HG03460 (cell line): ENCODE data around the gene CPXM1.

Source experiments
- ATAC-seq: cut with Tn5 transposase; IDR thresholded peaks from one replicate; pipeline ENCODE4 v1.9.1; 2021; ENCODE audit not compliant: unreplicated experiment

Gene CPXM1

DNA sequence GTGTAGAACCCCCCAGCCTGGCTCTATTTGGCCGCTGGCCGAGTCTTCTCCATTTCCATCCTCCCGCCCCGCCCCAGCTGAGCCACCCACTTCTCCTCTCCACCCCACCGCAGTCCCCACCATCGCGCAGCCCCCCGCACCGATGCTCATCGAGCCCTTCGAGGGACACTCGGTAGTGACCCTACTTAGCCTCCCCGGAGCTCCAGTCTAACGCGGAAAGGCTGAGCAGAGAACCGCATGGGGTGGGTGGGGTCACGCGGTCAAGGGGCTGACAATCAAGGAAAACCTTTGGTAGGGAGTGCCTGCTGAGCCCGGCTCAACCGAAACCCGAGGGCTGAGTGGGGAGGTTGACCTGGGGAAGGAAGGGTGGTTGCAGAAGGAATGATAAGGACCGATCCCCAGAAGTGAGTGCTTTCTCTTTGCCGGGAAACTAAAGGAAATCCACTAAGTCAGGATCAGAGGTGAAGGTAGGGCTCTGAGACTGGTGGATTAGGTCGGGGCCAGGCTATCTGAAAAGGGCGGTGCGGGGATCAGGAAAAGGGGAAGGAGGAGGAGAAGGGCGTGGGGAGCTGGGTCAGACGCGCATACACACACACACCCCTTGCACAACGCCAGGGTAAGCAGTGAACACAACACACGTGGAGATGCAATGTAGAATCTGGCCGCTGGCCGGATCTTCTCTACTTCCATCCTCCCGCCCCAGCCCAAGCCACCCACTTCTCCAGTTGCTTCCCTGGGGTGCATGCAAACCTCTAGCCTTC, 49.8 kb downstream of the CPXM1 start:
- ATAC-seq, result no peak

- no peak for ATAC-seq
Observed at GRCh38 chr20:2749951-2750490, 50.4 kb downstream of the CPXM1 start.

DNA sequence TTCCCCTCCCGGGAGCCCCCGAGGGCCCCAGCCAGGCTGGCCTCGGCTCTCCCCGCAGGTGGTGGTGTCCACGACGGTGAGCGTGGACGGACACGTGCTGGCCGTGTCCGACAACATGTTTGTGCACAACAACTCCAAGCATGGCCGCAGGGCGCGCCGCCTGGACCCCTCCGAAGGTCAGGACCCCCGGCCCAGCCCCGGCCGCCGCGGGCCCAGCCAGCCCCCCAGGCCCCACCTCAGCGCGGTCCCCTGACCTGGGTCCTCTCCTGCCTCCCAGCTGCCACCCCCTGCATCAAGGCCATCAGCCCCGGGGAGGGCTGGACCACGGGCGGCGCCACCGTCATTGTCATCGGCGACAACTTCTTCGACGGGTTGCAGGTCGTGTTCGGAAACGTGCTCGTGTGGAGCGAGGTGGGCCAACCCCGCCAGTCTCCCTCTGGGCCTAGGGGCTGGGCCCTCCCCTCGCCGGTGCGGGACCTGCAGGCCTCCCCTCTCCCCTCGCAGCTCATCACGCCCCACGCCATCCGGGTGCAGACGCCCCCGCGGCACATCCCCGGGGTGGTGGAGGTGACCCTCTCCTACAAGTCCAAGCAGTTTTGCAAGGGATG, 51.0 kb downstream of the CPXM1 start:
- ATAC-seq, result no peak

- no peak for ATAC-seq
Observed at GRCh38 chr20:2748551-2749342, 51.7 kb downstream of the CPXM1 start.

DNA sequence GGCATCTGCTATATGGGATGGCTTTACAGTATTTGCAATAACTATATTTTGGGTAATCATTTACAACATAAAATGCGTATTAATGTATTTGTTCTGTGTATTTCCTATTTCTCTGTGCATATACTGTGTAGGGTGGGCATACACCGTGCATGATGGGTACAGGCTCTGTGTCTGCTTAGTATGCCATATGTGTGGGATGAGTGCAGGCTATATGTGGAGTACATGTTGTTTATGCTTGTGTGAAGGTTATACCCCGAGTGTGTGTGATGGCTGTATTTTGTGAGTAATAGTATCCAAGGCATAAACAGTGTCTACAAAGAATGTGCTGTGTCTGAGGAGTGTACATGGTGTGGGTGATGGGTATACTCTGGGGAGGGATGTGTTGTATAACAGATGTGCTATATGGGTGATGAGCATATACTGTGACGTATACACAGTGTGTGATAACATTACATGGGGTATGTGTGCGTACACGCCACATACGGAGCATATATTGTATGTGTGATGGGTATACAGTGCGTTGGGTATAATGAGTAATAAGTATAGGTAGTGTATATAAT, 52.7 kb downstream of the CPXM1 start:
- no peak for ATAC-seq

DNA sequence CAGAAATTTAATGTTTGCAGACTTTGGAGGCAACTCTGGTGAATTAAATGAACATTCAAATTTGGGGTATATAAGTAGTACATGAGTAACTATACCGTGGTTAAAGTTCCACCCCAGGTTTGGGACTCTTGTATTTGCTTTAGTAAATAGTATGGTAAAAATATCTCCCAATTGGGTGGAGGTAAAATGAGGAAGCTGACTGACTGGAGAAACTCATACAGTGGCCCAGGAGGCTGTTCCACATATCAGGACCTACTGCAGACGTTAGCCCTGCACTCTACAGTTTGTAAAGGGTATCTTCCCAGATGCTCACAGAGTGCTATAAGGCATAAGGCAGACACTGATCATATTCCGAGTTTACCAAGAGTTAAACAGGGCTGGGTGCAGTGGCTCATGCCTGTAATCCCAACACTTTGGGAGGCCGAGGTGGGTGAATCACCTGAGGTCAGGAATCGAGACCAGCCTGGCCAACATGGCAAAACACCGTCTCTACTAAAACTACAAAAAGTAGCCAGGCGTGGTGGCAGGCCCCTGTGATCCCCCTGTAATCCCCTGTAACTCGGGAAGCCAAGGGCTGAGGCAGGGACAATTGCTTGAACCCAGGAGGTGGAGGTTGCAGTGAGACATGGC, 53.7 kb downstream of the CPXM1 start:
- ATAC-seq, result no peak

GRCh38 chr20:2745936-2746635, 54.3 kb downstream of the CPXM1 start:
- ATAC-seq, result no peak

- ATAC-seq, result no peak
Observed at GRCh38 chr20:2745060-2745910, 55.1 kb downstream of the CPXM1 start.
